ELF-1 (cell line): Measurements from ENCODE around the gene SEMG2.

Experiments used
- DNase-seq: peaks from one replicate; pipeline ENCODE4 v3.0.0-alpha.2; 2016; ENCODE audit warnings: low read depth, low spot score

Gene SEMG2

GRCh38 chr20:45229264-45230056 lies 8.3 kb downstream of the SEMG2 start:
- DNase-seq = peak; percentile 66

DNA sequence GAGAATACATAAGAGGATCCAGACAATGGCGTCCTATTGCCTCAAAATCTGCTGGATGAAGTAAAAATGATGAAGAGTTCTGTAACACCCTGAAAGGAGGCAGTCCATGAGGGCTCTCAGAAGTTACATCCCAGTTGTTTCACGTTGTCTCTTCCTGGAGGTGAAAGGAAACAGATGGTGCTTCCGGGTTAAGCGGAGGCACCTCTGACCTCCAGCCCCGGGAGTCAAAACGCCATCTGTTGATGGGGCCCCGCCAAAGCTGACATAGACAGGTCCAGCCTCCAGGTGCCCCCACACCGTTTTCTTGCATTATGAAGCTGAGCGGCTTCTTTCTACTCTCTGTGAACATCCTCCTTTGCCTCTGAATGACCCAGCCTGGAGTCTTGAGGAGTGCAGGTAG lies 9.5 kb downstream of the SEMG2 start:
- DNase-seq = no peak

GRCh38 chr20:45235995-45236394 lies 14.8 kb downstream of the SEMG2 start:
- peak; percentile 58 for DNase-seq

DNA sequence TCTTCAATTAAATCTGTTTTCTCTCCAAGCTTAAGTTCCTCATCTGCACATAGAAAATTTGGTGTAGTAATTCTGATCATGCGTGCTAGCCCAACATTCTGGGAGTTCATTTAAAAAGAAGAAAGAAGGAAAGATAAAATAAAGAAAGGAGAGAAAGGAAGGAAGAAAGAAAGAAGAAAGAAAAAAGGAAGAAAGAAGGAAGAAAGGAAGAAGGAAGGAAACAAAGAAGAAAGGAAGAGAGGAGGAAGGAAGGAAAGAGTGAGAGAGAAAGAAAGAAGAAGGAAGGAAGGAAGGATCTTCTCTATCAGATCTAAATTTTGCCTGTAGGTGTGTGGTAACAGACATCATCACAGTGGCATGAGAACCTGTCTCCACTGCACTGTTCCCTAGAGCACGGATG lies 17.0 kb downstream of the SEMG2 start:
- no peak for DNase-seq

DNA sequence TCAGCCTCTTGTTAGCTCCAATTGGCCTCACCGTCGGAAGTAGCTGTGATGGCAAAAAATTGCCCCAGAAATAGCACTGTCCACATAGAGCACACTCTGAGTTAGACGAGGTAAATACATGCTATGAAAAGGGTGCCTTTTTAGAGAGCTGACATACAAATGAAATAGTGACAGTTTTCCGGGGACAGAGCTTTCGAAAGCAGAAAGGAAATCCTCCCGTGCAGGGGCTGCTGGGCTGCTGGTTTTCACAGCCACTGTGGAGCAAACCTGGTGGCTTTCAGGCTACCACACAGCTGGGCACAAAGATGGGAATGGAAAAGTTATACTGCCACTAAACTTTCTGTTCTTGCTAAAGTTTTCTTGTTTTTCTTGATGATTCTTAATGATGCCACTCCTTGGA lies 24.9 kb downstream of the SEMG2 start:
- no peak for DNase-seq

DNA sequence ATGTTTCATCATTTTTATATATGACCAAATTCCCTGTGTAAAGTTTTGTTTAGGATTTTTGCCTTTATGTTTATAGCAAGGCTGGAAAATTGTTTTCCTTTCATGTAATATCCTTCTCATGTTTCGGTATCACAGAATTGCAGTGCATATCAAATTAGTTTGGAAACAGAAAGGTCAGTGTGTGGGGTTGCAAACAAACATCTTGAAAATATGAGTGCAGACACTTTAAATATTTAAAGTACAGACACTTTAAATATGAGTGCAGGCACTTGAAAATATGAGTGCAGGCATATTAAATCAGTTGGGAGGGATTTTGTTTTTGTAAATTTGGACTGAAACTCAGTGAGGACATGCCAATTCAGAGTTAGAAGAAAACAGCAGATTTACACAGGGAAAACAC lies 26.7 kb downstream of the SEMG2 start:
- no peak for DNase-seq

GRCh38 chr20:45248609-45249008 lies 27.4 kb downstream of the SEMG2 start:
- no peak for DNase-seq

- no peak for DNase-seq
Measured at GRCh38 chr20:45251884-45252560, 30.8 kb downstream of the SEMG2 start.

DNA sequence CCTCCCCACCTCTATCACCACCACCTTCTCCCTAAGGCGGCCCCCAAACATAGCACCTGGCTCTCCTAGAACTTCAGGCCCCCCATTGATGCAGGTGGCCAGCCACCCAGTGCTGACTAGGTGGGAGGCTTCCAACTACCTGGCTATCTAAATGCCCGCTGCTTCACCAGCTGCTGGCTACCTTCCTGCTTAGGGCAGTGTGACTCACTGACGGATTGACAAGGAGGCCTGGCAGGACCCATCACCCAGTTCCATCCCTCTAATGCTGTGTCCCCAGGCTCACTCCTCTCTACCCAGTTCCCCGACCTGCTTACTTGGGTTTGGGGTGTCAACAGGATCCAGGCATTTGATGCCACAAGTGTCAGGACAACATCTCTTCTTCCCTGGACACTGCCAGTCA lies 32.1 kb downstream of the SEMG2 start:
- DNase-seq = no peak

- no peak for DNase-seq
Measured at GRCh38 chr20:45254383-45255262, 33.5 kb downstream of the SEMG2 start, which contains the start of gene SLPI. Gene SLPI, minus strand, starts transcription at chr20:45254564. Its CDS starts 21 bp downstream, at chr20:45254543.

- DNase-seq = no peak
Measured at GRCh38 chr20:45257161-45257560, 36.0 kb downstream of the SEMG2 start.

DNA sequence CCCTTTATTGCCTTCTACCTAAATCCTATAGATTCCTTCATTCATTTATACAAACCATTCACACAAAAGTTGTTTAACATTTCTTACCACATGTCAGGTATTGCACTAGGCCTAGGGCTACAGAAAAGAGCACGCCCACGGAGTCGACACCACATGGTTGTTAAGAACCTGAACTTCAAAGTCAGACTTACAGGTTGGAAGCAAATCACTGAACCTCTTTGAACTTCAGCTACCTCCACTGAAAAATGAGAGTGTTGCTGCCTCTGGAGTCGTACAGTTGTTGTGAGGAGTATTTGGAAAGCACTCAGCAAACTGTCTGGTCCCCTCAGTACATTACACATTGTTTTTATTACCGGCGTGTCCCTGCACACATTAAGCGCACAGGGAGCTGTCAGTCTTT lies 36.5 kb downstream of the SEMG2 start:
- DNase-seq = no peak

GRCh38 chr20:45258259-45258658 lies 37.1 kb downstream of the SEMG2 start:
- no peak for DNase-seq

DNA sequence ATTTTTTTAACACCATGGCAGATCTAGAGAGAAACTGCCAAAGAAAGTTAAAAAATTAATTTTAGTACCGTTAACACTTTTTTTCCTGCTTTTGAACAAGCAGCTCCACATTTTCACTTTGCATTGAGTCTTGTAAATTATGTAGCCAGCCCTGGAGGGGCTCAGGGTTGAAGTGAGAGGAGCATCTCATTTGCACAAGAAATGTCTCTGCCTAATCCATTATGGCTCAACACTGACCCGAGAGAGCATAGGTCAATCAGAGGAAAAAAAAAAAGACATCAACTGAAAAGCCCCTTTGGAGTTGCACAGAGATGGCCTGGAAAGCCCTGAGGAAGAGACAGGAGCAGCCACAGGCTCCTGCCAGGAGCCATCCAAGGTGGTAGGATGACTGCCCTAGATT lies 37.5 kb downstream of the SEMG2 start:
- peak; percentile 23 for DNase-seq

GRCh38 chr20:45263556-45264266 lies 42.5 kb downstream of the SEMG2 start:
- DNase-seq = no peak

GRCh38 chr20:45266977-45267376 lies 45.8 kb downstream of the SEMG2 start:
- no peak for DNase-seq

DNA sequence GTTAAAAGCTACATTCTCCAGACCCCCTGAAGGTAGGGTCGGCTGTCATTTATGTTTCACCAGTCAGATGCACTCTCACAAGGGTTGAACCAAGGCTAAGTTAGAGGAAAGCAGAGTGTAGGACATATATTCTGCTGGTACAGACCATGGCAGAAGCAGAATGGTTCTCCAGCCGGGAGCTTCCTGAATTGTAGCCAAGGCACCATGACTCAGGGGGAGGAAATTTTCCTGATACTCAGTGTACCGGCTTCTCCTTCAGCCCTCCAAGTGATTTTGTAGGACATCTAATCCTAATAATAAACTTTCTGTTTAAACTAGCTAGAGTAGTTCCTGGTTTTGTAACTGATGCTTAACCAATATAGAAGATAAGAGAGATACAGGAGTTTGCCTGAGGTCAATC lies 47.4 kb downstream of the SEMG2 start:
- DNase-seq = no peak

GRCh38 chr20:45269056-45269455 lies 47.9 kb downstream of the SEMG2 start:
- no peak for DNase-seq

GRCh38 chr20:45269754-45270270 lies 48.6 kb downstream of the SEMG2 start:
- DNase-seq = no peak
